ENCODE data around the gene TBC1D24. TPM values are rescaled to one million over a fixed set of nuclear protein-coding genes. Genes with fewer than 3 reads are reported as not detected.

The TBC1D24 gene
- polyA plus RNA-seq, 1 of the 3 experiments (the other 2 are of a cell fraction): 6.7 TPM

DNA sequence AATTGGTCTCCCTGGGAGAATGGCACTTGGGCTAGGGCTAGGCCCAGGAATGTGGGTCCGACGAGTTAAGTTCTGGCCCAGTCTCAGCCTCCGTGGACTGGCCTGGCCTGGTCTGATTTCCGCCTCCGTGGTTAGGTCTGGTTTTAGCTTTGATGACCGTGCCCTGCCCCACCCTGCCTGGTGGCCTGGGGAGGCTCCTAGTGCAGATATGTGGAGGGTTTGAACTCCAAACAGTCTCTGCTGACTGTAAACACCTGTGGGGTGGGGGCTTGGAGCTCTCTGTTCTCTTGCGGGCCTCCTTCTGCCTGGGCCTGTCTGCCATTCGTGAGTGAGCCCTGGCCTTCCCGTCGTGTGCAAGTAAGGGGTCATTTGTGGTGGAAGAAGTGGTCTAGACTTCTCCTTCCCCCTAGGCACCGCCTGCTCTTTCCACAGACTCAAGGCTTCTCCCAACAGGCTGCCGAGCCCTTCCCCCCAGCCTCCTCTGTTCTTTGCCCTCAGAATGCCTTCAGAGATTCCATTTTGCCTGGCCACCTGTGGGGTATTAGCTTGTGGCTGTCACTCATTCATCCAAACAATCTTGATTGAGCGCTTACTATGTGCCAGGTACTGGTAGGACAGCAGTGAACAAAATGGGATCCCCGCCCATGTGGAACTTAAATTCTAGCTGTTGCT lies 40.4 kb downstream of the TBC1D24 start:
- H3K36me3 ChIP-seq (replicated peaks in 1 of 2; ENCODE audit: control insufficient read depth in 1 of 2, insufficient read depth in 2 of 2, low read length in 1 of 2): peaks cover 0 to 5% of the 10 kb centered on the region in 2 experiments
- H3K4me1 ChIP-seq (ENCODE audit: control insufficient read depth in 1 of 2, insufficient read depth in 2 of 2, low read depth in 1 of 2, low read length in 1 of 2): peaks cover 15 to 35% of the 10 kb centered on the region in 2 experiments; a peak in 3 of 4 replicates
- no peak for DNase-seq
- peaks cover 59% of the 10 kb centered on the region for H3K79me2 ChIP-seq (ENCODE audit: insufficient read depth)
- H3K27me3 ChIP-seq (ENCODE audit: insufficient read depth): no peaks in the 10 kb centered on the region
- H3K4me3 ChIP-seq (ENCODE audit: low read depth in 2 of 2, low read length in 1 of 2): peak overlapping the region; percentile 74 to 95
- CTCF ChIA-PET: interaction anchor here (0.6 to 6.6 kb wide), 5 partner anchors 14 to 412 kb away, joined by 3 to 41 read pairs (median 4); partner anchors contain the start of gene ABCA3
- POLR2A ChIA-PET: no interaction called here
- H2AFZ ChIP-seq (ENCODE audit: low read depth): no peak overlapping the region
- no peak for TF ChIP-seq NRF1 (IDR thresholded peaks at IDR 0.05; ENCODE audit: low read depth, low read length)
- no peak for TF ChIP-seq MEF2A (IDR thresholded peaks at IDR 0.05; ENCODE audit: borderline replicate concordance, low read depth)
- TF ChIP-seq GATA2 (CRISPR knock-in tag; IDR thresholded peaks at IDR 0.05): no peak
- 64% methylated on average over 13 of the region's 14 CpGs for WGBS (ENCODE audit: low lambda C conversion rate)
- H3K9me3 ChIP-seq: no peaks in the 10 kb centered on the region
- H3F3A ChIP-seq (replicated peaks; ENCODE audit: insufficient read depth): peaks cover 7% of the 10 kb centered on the region
- H4K20me1 ChIP-seq (ENCODE audit: insufficient read depth): peaks cover 50% of the 10 kb centered on the region
- no peaks in the 10 kb centered on the region for H3K9me2 ChIP-seq
- peak overlapping the region; percentile 97 for H3K9ac ChIP-seq
- peak overlapping the region; percentile 95 for H3K4me2 ChIP-seq
- no peak overlapping the region; a peak in 1 of 4 replicates for H3K27ac ChIP-seq (ENCODE audit: low read depth in 2 of 2, low read length in 1 of 2)

DNA sequence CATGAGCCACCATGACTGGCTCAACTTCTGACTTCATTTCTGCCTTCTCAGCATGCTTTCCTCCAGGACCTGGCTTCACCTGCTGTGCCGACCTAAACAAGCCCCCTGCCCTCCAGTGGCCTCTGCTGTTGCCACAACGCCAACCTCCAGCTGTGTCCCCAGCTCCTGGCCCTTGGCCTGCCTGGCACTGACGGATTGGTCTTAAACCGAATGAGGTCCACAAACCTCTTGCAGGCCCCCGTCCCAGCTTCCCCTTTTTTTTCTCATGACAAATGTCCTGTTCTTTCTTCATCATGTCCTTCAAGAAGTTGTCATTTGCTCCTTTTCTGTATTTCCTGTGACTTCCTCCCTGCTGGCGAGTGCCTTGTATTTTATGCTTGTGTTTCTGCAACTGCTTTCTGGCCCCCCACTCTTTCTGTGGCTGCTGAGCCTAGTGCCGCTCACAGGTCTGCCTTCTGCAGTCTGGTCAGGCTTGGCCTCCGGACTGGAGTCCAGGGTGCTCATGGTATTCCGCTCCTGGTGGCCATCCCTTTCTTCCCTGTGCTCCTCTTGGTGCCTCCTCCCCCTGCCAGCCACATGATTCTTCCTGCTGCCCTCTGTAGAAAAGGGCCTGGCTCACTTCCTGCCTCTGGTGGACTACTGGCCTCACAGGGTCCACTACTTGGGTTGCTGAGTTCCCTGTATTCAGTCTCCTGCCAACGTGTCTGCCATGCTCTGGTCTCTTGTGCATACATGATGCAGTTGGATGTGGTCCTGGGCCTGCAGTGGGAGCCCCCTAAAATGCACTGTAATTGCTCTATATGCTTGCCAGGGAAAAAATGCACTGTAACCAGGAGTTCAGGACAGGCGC lies 41.7 kb downstream of the TBC1D24 start:
- Histone ChIP-seq H3K4me2 (peak overlapping the region; percentile 95), H3F3A (replicated peaks; ENCODE audit: insufficient read depth) (peaks cover 7% of the 10 kb centered on the region), H3K9me2 (no peaks in the 10 kb centered on the region), H3K9me3 (no peaks in the 10 kb centered on the region), H3K27ac (ENCODE audit: low read depth in 2 of 2, low read length in 1 of 2) (no peak overlapping the region), H4K20me1 (ENCODE audit: insufficient read depth) (peaks cover 50% of the 10 kb centered on the region), H3K79me2 (ENCODE audit: insufficient read depth) (peaks cover 69% of the 10 kb centered on the region), H3K9ac (no peak overlapping the region), H2AFZ (ENCODE audit: low read depth) (no peak overlapping the region), H3K4me1 (ENCODE audit: control insufficient read depth in 1 of 2, insufficient read depth in 2 of 2, low read depth in 1 of 2, low read length in 1 of 2) (peaks cover 15 to 42% of the 10 kb centered on the region in 2 experiments; a peak in 3 of 4 replicates), H3K4me3 (ENCODE audit: low read depth in 2 of 2, low read length in 1 of 2) (0 out of 4 replicates have a peak overlapping the region, but pooled peaks of 1 of the 2 experiments have one; percentile 39), H3K27me3 (ENCODE audit: insufficient read depth) (no peaks in the 10 kb centered on the region), H3K36me3 (replicated peaks in 1 of 2; ENCODE audit: control insufficient read depth in 1 of 2, insufficient read depth in 2 of 2, low read length in 1 of 2) (peaks cover 0 to 5% of the 10 kb centered on the region in 2 experiments)
- 83% methylated on average over 10 of the region's 11 CpGs for WGBS (ENCODE audit: low lambda C conversion rate)
- ChIA-PET POLR2A (no interaction called here), CTCF (interaction anchor here (0.9 kb wide), 1 partner anchor 15 kb away, joined by 3 read pairs; no protein-coding TSS in a partner anchor)
- TF ChIP-seq NFIC (IDR thresholded peaks at IDR 0.05; ENCODE audit: borderline replicate concordance) (no peak), TCF12 (IDR thresholded peaks at IDR 0.05) (no peak), JUND (IDR thresholded peaks at IDR 0.05) (no peak), TAF1 (IDR thresholded peaks at IDR 0.05; ENCODE audit: borderline replicate concordance, low read depth, low read length) (no peak), EZH2phosphoT487 (IDR thresholded peaks at IDR 0.05; ENCODE audit: borderline replicate concordance, low read depth) (no peak), RAD21 (IDR thresholded peaks at IDR 0.05; ENCODE audit: low read length) (no peak), ELF1 (IDR thresholded peaks at IDR 0.05) (no peak), RCOR1 (IDR thresholded peaks at IDR 0.05; ENCODE audit: low read length) (no peak), FOXJ3 (CRISPR knock-in tag; IDR thresholded peaks at IDR 0.05) (no peak), RXRA (IDR thresholded peaks at IDR 0.05; ENCODE audit: borderline replicate concordance, low read depth) (no peak)
- TF ChIP-seq, protein P1, sequence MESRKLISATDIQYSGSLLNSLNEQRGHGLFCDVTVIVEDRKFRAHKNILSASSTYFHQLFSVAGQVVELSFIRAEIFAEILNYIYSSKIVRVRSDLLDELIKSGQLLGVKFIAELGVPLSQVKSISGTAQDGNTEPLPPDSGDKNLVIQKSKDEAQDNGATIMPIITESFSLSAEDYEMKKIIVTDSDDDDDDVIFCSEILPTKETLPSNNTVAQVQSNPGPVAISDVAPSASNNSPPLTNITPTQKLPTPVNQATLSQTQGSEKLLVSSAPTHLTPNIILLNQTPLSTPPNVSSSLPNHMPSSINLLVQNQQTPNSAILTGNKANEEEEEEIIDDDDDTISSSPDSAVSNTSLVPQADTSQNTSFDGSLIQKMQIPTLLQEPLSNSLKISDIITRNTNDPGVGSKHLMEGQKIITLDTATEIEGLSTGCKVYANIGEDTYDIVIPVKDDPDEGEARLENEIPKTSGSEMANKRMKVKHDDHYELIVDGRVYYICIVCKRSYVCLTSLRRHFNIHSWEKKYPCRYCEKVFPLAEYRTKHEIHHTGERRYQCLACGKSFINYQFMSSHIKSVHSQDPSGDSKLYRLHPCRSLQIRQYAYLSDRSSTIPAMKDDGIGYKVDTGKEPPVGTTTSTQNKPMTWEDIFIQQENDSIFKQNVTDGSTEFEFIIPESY (IDR thresholded peaks at IDR 0.05; ENCODE audit: borderline replicate concordance, low read depth): no peak
- TF ChIP-seq, protein P2, sequence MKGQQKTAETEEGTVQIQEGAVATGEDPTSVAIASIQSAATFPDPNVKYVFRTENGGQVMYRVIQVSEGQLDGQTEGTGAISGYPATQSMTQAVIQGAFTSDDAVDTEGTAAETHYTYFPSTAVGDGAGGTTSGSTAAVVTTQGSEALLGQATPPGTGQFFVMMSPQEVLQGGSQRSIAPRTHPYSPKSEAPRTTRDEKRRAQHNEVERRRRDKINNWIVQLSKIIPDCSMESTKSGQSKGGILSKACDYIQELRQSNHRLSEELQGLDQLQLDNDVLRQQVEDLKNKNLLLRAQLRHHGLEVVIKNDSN (IDR thresholded peaks at IDR 0.05; ENCODE audit: borderline replicate concordance, low read depth): no peak
- no peak for DNase-seq
